ENCODE measurements around the gene MRPS18C.
A peak's percentile ranks its signal among the peaks of the same experiment; 100 is the strongest.
"Not testable (repeated sequence)": the region's sequence is repeated elsewhere in the genome, so short reads cannot be mapped to it uniquely, and the experiment has no call there.

The MRPS18C gene

DNA sequence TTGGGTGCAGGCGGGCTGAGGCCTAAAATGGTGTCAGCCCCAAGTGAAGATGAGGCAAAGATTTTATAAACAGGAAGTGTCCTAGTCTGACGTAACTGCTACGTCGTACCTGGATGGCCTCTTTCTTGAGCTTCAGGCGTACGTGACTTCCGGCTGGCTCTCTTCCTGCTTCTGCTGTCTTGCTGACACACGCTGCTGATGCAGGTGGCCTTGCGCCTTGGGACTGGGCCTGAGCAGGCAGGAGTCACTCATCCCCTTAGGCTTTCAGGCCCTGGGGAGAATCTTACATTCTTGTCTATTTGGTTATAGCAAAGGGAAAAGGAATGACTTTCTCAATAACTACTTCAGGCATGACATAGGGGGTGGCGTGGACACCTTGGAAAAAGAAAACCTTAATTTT, 49.1 kb downstream of the MRPS18C start:
- H3K4me1 ChIP-seq (ENCODE audit: control insufficient read depth in 1 of 2, insufficient read depth in 2 of 2, low read length in 2 of 2) = peaks cover 0 to 2% of the 10 kb centered on the region in 2 experiments
- H2AK5ac ChIP-seq (ENCODE audit: low read length) = no peak overlapping the region
- H3K27me3 ChIP-seq (ENCODE audit: insufficient read depth, low read length) = no peaks in the 10 kb centered on the region
- H4K91ac ChIP-seq (ENCODE audit: low read depth, low read length) = no peak overlapping the region
- no peaks in the 10 kb centered on the region for H3K79me2 ChIP-seq (ENCODE audit: control insufficient read depth, insufficient read depth, low read length, poor library complexity)
- no peak overlapping the region for H2BK120ac ChIP-seq (ENCODE audit: insufficient read depth, low read length, poor library complexity)
- H3K9ac ChIP-seq (ENCODE audit: low read length) = no peak overlapping the region
- no peaks in the 10 kb centered on the region for H3K79me1 ChIP-seq (ENCODE audit: low read length)
- H3K18ac ChIP-seq (ENCODE audit: low read length) = no peak overlapping the region
- DNase-seq = peak; percentile 92 to 94
- H3K9me3 ChIP-seq (ENCODE audit: insufficient read depth, low read depth, low read length) = no peaks in the 10 kb centered on the region
- H4K12ac ChIP-seq (ENCODE audit: low read depth, low read length) = no peak overlapping the region
- no peak overlapping the region for H3K14ac ChIP-seq (ENCODE audit: low read length)
- H4K8ac ChIP-seq (ENCODE audit: low read depth, low read length) = no peak overlapping the region
- no peak overlapping the region for H3K4ac ChIP-seq (ENCODE audit: low read depth, low read length)
- H2AFZ ChIP-seq (ENCODE audit: insufficient read depth, low read length, poor library complexity) = no peak overlapping the region
- H3K4me2 ChIP-seq (ENCODE audit: low read length) = no peak overlapping the region
- no peak overlapping the region for H2BK12ac ChIP-seq (ENCODE audit: low read length)
- H2BK5ac ChIP-seq (ENCODE audit: low read depth, low read length, poor library complexity) = no peak overlapping the region
- no peak overlapping the region for H3K23ac ChIP-seq (ENCODE audit: low read length)
- H3K4me3 ChIP-seq (ENCODE audit: low read depth, low read length) = no peak overlapping the region
- no peaks in the 10 kb centered on the region for H3K36me3 ChIP-seq (ENCODE audit: control insufficient read depth in 1 of 2, insufficient read depth in 2 of 2, low read length in 2 of 2)
- WGBS (ENCODE audit: extremely low coverage, insufficient coverage, insufficient read length) = no CpG with 5 or more reads among the region's 10 CpGs
- H3K27ac ChIP-seq (ENCODE audit: low read depth, low read length) = no peak overlapping the region

DNA sequence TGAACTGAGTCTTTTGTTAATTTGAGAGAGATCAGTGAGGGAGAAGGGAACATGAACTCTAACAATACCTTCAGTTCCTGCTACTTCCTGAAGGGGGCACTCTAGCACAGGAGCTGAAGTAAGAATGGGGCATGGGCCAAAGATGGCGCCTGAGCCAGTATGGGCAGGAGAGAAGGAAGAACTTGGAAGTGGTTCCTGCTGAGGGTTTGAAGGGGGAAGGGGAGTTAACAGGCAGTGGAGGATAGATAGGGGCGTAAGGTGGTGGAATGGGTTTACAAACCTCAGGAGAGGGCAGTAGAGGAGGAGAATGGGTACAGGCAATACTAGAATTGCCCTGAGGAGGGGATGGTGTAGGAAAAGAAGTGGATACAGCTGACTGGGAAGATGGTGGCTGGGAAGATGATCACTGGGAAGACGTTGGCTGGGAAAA, 53.3 kb downstream of the MRPS18C start:
- H3K36me3 ChIP-seq (ENCODE audit: control insufficient read depth in 1 of 2, insufficient read depth in 2 of 2, low read length in 2 of 2); H3K27ac ChIP-seq (ENCODE audit: low read depth, low read length); H4K91ac ChIP-seq (ENCODE audit: low read depth, low read length); H3K18ac ChIP-seq (ENCODE audit: low read length); H3K4me1 ChIP-seq (ENCODE audit: control insufficient read depth in 1 of 2, insufficient read depth in 2 of 2, low read length in 2 of 2); H3K9me3 ChIP-seq (ENCODE audit: insufficient read depth, low read depth, low read length); H3K4ac ChIP-seq (ENCODE audit: low read depth, low read length); H3K14ac ChIP-seq (ENCODE audit: low read length); H4K12ac ChIP-seq (ENCODE audit: low read depth, low read length); H2BK5ac ChIP-seq (ENCODE audit: low read depth, low read length, poor library complexity); H3K23ac ChIP-seq (ENCODE audit: low read length); H2BK12ac ChIP-seq (ENCODE audit: low read length); H3K79me1 ChIP-seq (ENCODE audit: low read length); H3K9ac ChIP-seq (ENCODE audit: low read length); H3K4me3 ChIP-seq (ENCODE audit: low read depth, low read length); H3K4me2 ChIP-seq (ENCODE audit: low read length); H2AK5ac ChIP-seq (ENCODE audit: low read length); H3K79me2 ChIP-seq (ENCODE audit: control insufficient read depth, insufficient read depth, low read length, poor library complexity); H2BK120ac ChIP-seq (ENCODE audit: insufficient read depth, low read length, poor library complexity); H3K27me3 ChIP-seq (ENCODE audit: insufficient read depth, low read length): not testable (repeated sequence)
- peak overlapping the region; percentile 45 for H2AFZ ChIP-seq (ENCODE audit: insufficient read depth, low read length, poor library complexity)
- no CpG with 5 or more reads among the region's 3 CpGs for WGBS (ENCODE audit: extremely low coverage, insufficient coverage, insufficient read length)
- DNase-seq = peak; percentile 22 to 61
- H4K8ac ChIP-seq (ENCODE audit: low read depth, low read length) = peak overlapping the region; percentile 0

DNA sequence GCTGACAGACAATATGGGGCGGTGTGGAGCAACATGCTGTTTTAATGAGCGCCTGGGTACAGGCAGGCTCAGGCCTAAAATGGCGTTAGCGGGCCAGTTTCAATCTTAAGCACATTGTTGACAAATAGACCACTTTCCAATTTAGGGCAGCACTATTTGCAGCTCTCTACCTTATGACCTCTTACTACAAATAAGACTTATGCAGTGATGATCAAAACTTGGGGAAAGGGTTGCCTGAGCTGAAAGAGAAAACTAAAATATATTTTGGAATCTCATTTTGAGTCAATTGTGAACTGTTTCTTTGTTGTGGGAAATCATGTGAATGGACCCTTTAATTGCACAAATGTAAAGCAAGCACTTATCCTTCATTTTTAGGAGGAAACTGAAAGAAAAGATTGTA, 54.6 kb downstream of the MRPS18C start:
- H3K4me3 ChIP-seq (ENCODE audit: low read depth, low read length) = no peak overlapping the region

More for the DNA sequence above, 54.6 kb downstream of the MRPS18C start:
- Histone ChIP-seq H3K79me1 (ENCODE audit: low read length) (no peaks in the 10 kb centered on the region), H4K91ac (ENCODE audit: low read depth, low read length) (no peak overlapping the region), H2AFZ (ENCODE audit: insufficient read depth, low read length, poor library complexity) (no peak overlapping the region), H3K23ac (ENCODE audit: low read length) (no peak overlapping the region), H3K14ac (ENCODE audit: low read length) (no peak overlapping the region), H3K36me3 (ENCODE audit: control insufficient read depth in 1 of 2, insufficient read depth in 2 of 2, low read length in 2 of 2) (no peaks in the 10 kb centered on the region), H3K79me2 (ENCODE audit: control insufficient read depth, insufficient read depth, low read length, poor library complexity) (no peaks in the 10 kb centered on the region), H3K4me2 (ENCODE audit: low read length) (no peak overlapping the region), H2AK5ac (ENCODE audit: low read length) (no peak overlapping the region), H3K4me1 (ENCODE audit: control insufficient read depth in 1 of 2, insufficient read depth in 2 of 2, low read length in 2 of 2) (no peaks in the 10 kb centered on the region), H2BK120ac (ENCODE audit: insufficient read depth, low read length, poor library complexity) (no peak overlapping the region), H3K9me3 (ENCODE audit: insufficient read depth, low read depth, low read length) (no peaks in the 10 kb centered on the region), H2BK12ac (ENCODE audit: low read length) (no peak overlapping the region), H3K9ac (ENCODE audit: low read length) (no peak overlapping the region), H4K12ac (ENCODE audit: low read depth, low read length) (no peak overlapping the region), H3K18ac (ENCODE audit: low read length) (no peak overlapping the region), H4K8ac (ENCODE audit: low read depth, low read length) (no peak overlapping the region), H3K27me3 (ENCODE audit: insufficient read depth, low read length) (no peaks in the 10 kb centered on the region), H2BK5ac (ENCODE audit: low read depth, low read length, poor library complexity) (no peak overlapping the region), H3K4ac (ENCODE audit: low read depth, low read length) (no peak overlapping the region), H3K27ac (ENCODE audit: low read depth, low read length) (no peak overlapping the region)
- no peak for DNase-seq
- no CpG with 5 or more reads among the region's 4 CpGs for WGBS (ENCODE audit: extremely low coverage, insufficient coverage, insufficient read length)

Data from trophoblast cell (in vitro differentiated cells and primary cell).